ENCODE data around the gene EPHB1.
"Not testable (repeated sequence)": the region's sequence is repeated elsewhere in the genome, so short reads cannot be mapped to it uniquely, and the experiment has no call there.

EPHB1 gene

DNA sequence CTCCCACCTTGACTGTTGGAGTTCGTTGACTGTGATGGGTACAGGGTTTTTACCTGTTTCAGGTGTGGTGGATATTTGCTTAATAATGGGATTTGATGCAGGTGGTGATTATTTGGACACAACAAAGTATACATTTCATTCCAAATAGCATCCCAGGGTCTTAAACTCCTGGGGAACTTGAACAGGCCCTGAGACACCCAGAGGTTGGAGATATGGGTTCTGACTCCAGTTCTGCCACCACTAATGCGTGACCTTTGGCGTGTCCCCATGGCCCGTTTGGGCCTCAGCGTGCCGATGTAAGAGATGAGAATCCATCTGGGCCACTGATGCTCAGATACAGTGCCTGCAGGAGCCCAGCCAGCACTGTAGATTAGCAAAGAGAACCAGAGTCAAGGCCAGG is 264.5 kb downstream of the EPHB1 start:
- Histone ChIP-seq H3K4me3 (ENCODE audit: low read depth in 1 of 2, low read length in 2 of 2) (no peak overlapping the region), H3K27me3 (ENCODE audit: control insufficient read depth in 1 of 2, insufficient read depth in 2 of 2, low read length in 2 of 2) (no peaks in the 10 kb centered on the region), H3K36me3 (ENCODE audit: control insufficient read depth in 1 of 2, insufficient read depth in 2 of 2, low read length in 2 of 2) (no peaks in the 10 kb centered on the region), H3K4me1 (ENCODE audit: control insufficient read depth in 1 of 2, insufficient read depth in 2 of 2, low read length in 2 of 2) (no peaks in the 10 kb centered on the region), H3K9ac (ENCODE audit: low read depth in 1 of 2, low read length in 2 of 2) (no peak overlapping the region), H3K9me3 (ENCODE audit: control insufficient read depth in 1 of 2, low read length in 2 of 2) (no peaks in the 10 kb centered on the region), H3K27ac (ENCODE audit: low read depth, low read length) (no peak overlapping the region)

DNA sequence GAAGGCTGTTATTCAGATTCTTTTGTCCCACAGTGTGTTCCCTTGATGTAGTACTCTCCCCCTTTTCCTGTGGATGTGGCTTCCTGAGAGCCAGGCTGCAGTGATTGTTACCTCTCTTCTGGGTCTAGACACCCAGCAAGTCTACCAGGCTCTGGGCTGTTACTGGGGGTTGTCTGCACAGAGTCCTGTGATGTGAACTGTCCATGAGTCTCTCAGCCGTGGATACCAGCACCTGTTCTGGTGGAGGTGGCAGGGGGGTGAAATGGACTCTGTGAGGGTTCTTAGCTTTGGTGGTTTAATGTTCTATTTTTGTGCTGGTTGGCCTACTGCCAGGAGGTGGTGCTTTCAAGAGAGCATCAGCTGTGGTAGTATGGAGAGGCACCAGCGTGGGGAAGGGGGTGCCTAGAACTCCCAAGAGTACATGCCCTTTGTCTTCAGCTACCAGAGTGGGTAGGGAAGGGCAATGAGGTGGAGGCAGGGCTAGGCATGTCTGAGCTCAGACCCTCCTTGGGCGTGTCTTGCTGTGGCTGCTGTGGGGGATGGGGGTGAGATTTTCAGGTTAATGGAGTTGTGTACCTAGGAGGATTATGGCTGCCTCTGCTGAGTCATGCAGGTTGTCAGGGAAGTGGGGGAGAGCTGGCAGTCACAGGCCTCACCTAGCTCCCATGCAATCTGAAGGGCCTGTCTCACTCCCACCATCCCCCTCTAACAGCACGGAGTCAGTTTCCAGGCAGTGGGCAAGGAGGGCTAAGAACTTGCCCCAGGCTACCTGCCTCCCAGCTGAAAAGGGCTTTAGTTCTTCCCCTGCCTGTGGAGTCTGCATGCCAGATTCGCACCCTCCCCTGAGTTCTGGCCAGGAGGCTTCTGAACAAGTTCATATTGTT is 272.0 kb downstream of the EPHB1 start:
- not testable (repeated sequence) for H3K36me3 ChIP-seq (ENCODE audit: control insufficient read depth in 1 of 2, insufficient read depth in 2 of 2, low read length in 2 of 2); H3K9me3 ChIP-seq (ENCODE audit: control insufficient read depth in 1 of 2, low read length in 2 of 2); H3K4me1 ChIP-seq (ENCODE audit: control insufficient read depth in 1 of 2, insufficient read depth in 2 of 2, low read length in 2 of 2); H3K27ac ChIP-seq (ENCODE audit: low read depth, low read length); H3K27me3 ChIP-seq (ENCODE audit: control insufficient read depth in 1 of 2, insufficient read depth in 2 of 2, low read length in 2 of 2); H3K9ac ChIP-seq (ENCODE audit: low read depth in 1 of 2, low read length in 2 of 2); H3K4me3 ChIP-seq (ENCODE audit: low read depth in 1 of 2, low read length in 2 of 2)

DNA sequence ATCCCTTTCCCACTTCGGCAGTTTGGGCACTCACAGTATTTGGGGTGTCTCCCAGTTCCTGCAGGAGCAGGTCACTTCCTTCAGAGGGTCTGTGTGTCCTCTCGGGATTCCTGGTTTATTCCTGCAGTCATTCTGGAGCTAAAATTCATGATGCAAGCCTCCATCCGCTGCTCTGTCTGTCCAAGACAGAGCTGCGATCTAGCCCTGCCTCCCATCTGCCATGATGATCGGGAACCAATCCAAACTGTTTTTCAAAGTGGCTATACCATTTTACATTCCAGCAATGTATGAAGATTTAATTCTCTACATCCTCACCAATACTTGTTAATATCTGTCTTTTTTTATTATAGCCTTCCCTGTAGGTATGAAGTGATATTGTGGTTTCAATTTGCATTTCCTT is 273.0 kb downstream of the EPHB1 start:
- H3K27me3 ChIP-seq (ENCODE audit: control insufficient read depth in 1 of 2, insufficient read depth in 2 of 2, low read length in 2 of 2) = no peaks in the 10 kb centered on the region
- no peak overlapping the region for H3K27ac ChIP-seq (ENCODE audit: low read depth, low read length)
- H3K9ac ChIP-seq (ENCODE audit: low read depth in 1 of 2, low read length in 2 of 2) = no peak overlapping the region

DNA sequence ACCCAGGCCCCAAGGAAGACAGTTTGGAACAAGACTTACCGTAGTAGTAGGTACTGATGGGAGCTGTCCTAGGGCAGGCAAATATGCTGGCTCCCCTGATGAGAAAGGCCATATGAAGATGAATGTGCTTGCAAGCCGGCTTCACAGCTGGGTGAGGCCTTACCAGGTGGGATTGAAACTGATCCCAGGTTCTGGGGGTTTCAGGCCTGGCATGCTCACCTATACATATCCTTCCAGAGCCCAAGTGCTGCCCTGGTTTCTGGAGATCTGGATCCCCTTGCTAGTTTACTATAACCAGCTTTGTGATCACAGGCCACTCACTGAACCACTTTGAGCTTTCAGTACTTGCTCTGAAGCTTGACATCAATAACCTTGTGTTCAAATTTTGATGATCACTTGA is 274.3 kb downstream of the EPHB1 start:
- no peaks in the 10 kb centered on the region for H3K9me3 ChIP-seq (ENCODE audit: control insufficient read depth in 1 of 2, low read length in 2 of 2)
- H3K36me3 ChIP-seq (ENCODE audit: control insufficient read depth in 1 of 2, insufficient read depth in 2 of 2, low read length in 2 of 2) = no peaks in the 10 kb centered on the region

More for the DNA sequence above, 273.0 kb downstream of the EPHB1 start:
- Histone ChIP-seq H3K9me3 (ENCODE audit: control insufficient read depth in 1 of 2, low read length in 2 of 2) (no peaks in the 10 kb centered on the region), H3K36me3 (ENCODE audit: control insufficient read depth in 1 of 2, insufficient read depth in 2 of 2, low read length in 2 of 2) (no peaks in the 10 kb centered on the region), H3K4me3 (ENCODE audit: low read depth in 1 of 2, low read length in 2 of 2) (no peak overlapping the region), H3K4me1 (ENCODE audit: control insufficient read depth in 1 of 2, insufficient read depth in 2 of 2, low read length in 2 of 2) (peaks cover 0 to 8% of the 10 kb centered on the region in 2 donors)

DNA sequence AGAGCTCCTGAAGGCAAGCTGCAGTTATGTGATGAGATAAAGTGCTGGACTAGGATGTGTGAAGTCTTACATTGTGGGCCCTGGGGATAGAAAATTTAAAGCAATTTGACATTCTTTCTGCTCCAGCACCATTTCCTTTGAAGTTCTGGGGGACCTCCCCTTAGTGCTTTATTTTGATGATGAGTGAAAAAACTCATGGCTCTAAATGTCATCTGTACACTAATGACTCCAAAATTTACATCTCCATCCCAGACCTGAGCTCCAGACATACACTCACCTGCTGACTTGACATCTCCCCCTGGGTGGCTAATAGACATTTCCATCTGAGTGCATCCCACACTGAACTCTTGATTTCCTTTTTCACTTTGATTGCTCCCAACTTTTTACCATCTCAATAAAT is 276.4 kb downstream of the EPHB1 start:
- Histone ChIP-seq H3K4me3 (ENCODE audit: low read depth in 1 of 2, low read length in 2 of 2) (no peak overlapping the region), H3K27me3 (ENCODE audit: control insufficient read depth in 1 of 2, insufficient read depth in 2 of 2, low read length in 2 of 2) (no peaks in the 10 kb centered on the region), H3K4me1 (ENCODE audit: control insufficient read depth in 1 of 2, insufficient read depth in 2 of 2, low read length in 2 of 2) (peaks cover 0 to 8% of the 10 kb centered on the region in 2 donors), H3K9ac (ENCODE audit: low read depth in 1 of 2, low read length in 2 of 2) (no peak overlapping the region), H3K27ac (ENCODE audit: low read depth, low read length) (no peak overlapping the region), H3K36me3 (ENCODE audit: control insufficient read depth in 1 of 2, insufficient read depth in 2 of 2, low read length in 2 of 2) (no peaks in the 10 kb centered on the region), H3K9me3 (ENCODE audit: control insufficient read depth in 1 of 2, low read length in 2 of 2) (no peaks in the 10 kb centered on the region)

More for the DNA sequence above, 274.3 kb downstream of the EPHB1 start:
- H3K27ac ChIP-seq (ENCODE audit: low read depth, low read length) = no peak overlapping the region
- no peak overlapping the region for H3K9ac ChIP-seq (ENCODE audit: low read depth in 1 of 2, low read length in 2 of 2)
- H3K4me1 ChIP-seq (ENCODE audit: control insufficient read depth in 1 of 2, insufficient read depth in 2 of 2, low read length in 2 of 2) = peaks cover 0 to 8% of the 10 kb centered on the region in 2 donors
- H3K4me3 ChIP-seq (ENCODE audit: low read depth in 1 of 2, low read length in 2 of 2) = no peak overlapping the region
- H3K27me3 ChIP-seq (ENCODE audit: control insufficient read depth in 1 of 2, insufficient read depth in 2 of 2, low read length in 2 of 2) = no peaks in the 10 kb centered on the region

DNA sequence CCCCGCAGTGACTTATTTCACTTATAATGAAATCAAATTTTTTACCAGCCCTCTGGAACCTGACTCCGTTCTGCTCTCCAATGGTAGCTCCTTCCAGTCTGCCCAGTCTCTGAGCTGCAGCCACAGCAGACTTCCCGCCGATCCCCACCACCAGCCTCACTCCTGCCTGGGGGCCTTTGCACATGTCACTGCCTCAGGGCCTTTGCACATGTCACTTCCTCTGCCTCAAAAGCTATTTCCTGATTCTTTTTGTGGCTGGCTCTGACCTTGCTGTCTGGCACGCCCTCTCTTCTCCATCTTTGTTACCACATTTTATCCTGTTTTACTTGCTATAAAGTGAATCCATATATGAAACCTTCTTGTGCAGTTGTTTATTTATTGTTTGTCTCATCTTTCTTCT is 277.4 kb downstream of the EPHB1 start:
- no peaks in the 10 kb centered on the region for H3K9me3 ChIP-seq (ENCODE audit: control insufficient read depth in 1 of 2, low read length in 2 of 2)
- H3K27ac ChIP-seq (ENCODE audit: low read depth, low read length) = no peak overlapping the region
- H3K4me1 ChIP-seq (ENCODE audit: control insufficient read depth in 1 of 2, insufficient read depth in 2 of 2, low read length in 2 of 2) = peaks cover 0 to 4% of the 10 kb centered on the region in 2 donors
- no peak overlapping the region for H3K9ac ChIP-seq (ENCODE audit: low read depth in 1 of 2, low read length in 2 of 2)
- H3K4me3 ChIP-seq (ENCODE audit: low read depth in 1 of 2, low read length in 2 of 2) = no peak overlapping the region
- H3K27me3 ChIP-seq (ENCODE audit: control insufficient read depth in 1 of 2, insufficient read depth in 2 of 2, low read length in 2 of 2) = no peaks in the 10 kb centered on the region
- H3K36me3 ChIP-seq (ENCODE audit: control insufficient read depth in 1 of 2, insufficient read depth in 2 of 2, low read length in 2 of 2) = no peaks in the 10 kb centered on the region

DNA sequence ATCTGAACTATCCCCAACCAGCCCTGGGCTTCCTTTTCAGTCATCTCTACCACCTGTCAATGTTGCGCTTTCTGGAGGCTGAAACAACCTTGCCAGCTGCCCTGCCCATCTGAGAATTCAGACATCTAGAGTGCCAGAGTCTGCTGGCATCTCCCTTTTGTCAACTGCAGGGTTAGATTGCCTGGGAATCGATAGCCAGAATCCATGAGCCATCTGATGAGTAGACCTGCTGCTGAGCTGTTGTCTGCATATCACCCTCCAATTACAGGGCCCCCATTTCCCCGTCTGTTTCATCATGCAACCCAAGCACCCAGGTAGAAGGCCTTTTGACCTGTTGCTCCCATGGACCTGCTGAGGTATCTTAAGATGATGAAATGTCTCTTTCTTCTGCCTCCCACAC is 280.1 kb downstream of the EPHB1 start:
- Histone ChIP-seq H3K36me3 (ENCODE audit: control insufficient read depth in 1 of 2, insufficient read depth in 2 of 2, low read length in 2 of 2) (no peaks in the 10 kb centered on the region), H3K27ac (ENCODE audit: low read depth, low read length) (no peak overlapping the region), H3K9ac (ENCODE audit: low read depth in 1 of 2, low read length in 2 of 2) (no peak overlapping the region), H3K4me1 (ENCODE audit: control insufficient read depth in 1 of 2, insufficient read depth in 2 of 2, low read length in 2 of 2) (no peaks in the 10 kb centered on the region), H3K27me3 (ENCODE audit: control insufficient read depth in 1 of 2, insufficient read depth in 2 of 2, low read length in 2 of 2) (no peaks in the 10 kb centered on the region), H3K4me3 (ENCODE audit: low read depth in 1 of 2, low read length in 2 of 2) (no peak overlapping the region), H3K9me3 (ENCODE audit: control insufficient read depth in 1 of 2, low read length in 2 of 2) (no peaks in the 10 kb centered on the region)

DNA sequence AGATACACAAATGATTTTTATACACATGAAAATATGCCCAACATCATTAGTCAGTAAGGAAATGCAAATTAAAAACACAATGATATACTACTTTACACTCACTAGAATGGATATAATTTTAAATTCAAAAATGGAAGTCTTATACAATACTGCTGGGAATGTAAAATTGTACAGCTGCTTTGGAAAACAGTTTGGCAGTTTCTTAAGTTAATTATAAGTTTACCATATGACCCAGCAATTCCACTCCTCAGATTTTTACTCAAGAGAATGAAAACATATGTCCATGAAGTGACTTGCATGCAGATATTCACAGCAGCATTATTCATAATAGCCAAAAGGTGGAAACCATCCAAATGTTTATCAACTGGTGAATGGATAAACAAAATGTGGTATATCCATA is 281.3 kb downstream of the EPHB1 start:
- H3K4me3 ChIP-seq (ENCODE audit: low read depth in 1 of 2, low read length in 2 of 2) = no peak overlapping the region
- no peak overlapping the region for H3K27ac ChIP-seq (ENCODE audit: low read depth, low read length)
- no peaks in the 10 kb centered on the region for H3K27me3 ChIP-seq (ENCODE audit: control insufficient read depth in 1 of 2, insufficient read depth in 2 of 2, low read length in 2 of 2)
- H3K4me1 ChIP-seq (ENCODE audit: control insufficient read depth in 1 of 2, insufficient read depth in 2 of 2, low read length in 2 of 2) = no peaks in the 10 kb centered on the region
- no peak overlapping the region for H3K9ac ChIP-seq (ENCODE audit: low read depth in 1 of 2, low read length in 2 of 2)
- H3K36me3 ChIP-seq (ENCODE audit: control insufficient read depth in 1 of 2, insufficient read depth in 2 of 2, low read length in 2 of 2) = no peaks in the 10 kb centered on the region
- H3K9me3 ChIP-seq (ENCODE audit: control insufficient read depth in 1 of 2, low read length in 2 of 2) = no peaks in the 10 kb centered on the region

DNA sequence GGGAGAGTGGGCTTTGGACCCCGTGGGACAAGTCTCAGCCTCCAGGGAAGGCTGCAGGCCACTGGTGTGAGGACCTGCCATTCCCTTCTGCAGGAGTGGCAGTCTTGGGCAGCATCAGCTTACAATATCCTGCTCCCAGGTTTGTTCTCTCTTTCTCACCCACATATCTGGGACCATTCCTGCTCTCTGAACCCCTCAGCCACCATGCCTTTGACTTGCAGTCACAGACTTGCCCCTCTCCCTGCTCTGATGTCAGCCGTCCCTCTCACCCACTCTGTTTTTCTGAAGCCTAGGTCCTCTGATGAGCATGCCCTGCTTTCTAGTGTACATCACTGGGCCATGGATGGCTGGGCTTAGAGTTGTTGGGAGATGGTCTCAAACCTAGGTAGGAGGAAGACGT is 282.1 kb downstream of the EPHB1 start:
- Histone ChIP-seq H3K27ac (ENCODE audit: low read depth, low read length) (no peak overlapping the region), H3K36me3 (ENCODE audit: control insufficient read depth in 1 of 2, insufficient read depth in 2 of 2, low read length in 2 of 2) (no peaks in the 10 kb centered on the region), H3K4me3 (ENCODE audit: low read depth in 1 of 2, low read length in 2 of 2) (no peak overlapping the region), H3K27me3 (ENCODE audit: control insufficient read depth in 1 of 2, insufficient read depth in 2 of 2, low read length in 2 of 2) (no peaks in the 10 kb centered on the region), H3K4me1 (ENCODE audit: control insufficient read depth in 1 of 2, insufficient read depth in 2 of 2, low read length in 2 of 2) (no peaks in the 10 kb centered on the region), H3K9me3 (ENCODE audit: control insufficient read depth in 1 of 2, low read length in 2 of 2) (no peaks in the 10 kb centered on the region), H3K9ac (ENCODE audit: low read depth in 1 of 2, low read length in 2 of 2) (no peak overlapping the region)

DNA sequence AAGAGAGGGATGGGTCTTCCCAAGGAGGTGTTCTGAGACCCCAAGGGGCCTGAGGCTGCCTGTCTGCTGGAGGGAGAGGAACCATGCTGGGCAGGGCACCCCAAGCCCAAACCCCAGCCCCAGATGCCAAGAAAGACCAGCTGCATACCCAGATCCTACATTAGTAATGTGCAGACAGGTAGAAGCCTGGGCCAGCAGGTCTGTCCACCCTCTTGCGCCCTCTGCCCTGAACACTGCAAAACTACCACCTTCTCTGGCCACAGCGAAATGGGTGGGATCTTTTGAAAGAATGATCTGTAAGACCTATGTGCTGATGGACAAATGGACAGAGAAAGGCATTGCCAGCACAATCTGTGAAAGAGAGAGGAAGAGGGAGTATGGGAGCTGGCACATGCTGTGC is 283.2 kb downstream of the EPHB1 start:
- H3K9ac ChIP-seq (ENCODE audit: low read depth in 1 of 2, low read length in 2 of 2) = no peak overlapping the region
- H3K36me3 ChIP-seq (ENCODE audit: control insufficient read depth in 1 of 2, insufficient read depth in 2 of 2, low read length in 2 of 2) = no peaks in the 10 kb centered on the region
- H3K27me3 ChIP-seq (ENCODE audit: control insufficient read depth in 1 of 2, insufficient read depth in 2 of 2, low read length in 2 of 2) = no peaks in the 10 kb centered on the region
- H3K27ac ChIP-seq (ENCODE audit: low read depth, low read length) = no peak overlapping the region
- no peaks in the 10 kb centered on the region for H3K4me1 ChIP-seq (ENCODE audit: control insufficient read depth in 1 of 2, insufficient read depth in 2 of 2, low read length in 2 of 2)
- H3K4me3 ChIP-seq (ENCODE audit: low read depth in 1 of 2, low read length in 2 of 2) = no peak overlapping the region
- H3K9me3 ChIP-seq (ENCODE audit: control insufficient read depth in 1 of 2, low read length in 2 of 2) = no peaks in the 10 kb centered on the region

All from duodenal mucosa (tissue), 2 donors.